T follicular helper cell (primary cell): ENCODE measurements around the gene NUDC.
"Not testable (repeated sequence)": the region's sequence is repeated elsewhere in the genome, so short reads cannot be mapped to it uniquely, and the experiment has no call there.

Source experiments
- DNase-seq: peaks from one replicate; pipeline ENCODE4 v3.0.0-alpha.2; 2020; ENCODE audit warnings: low read depth

NUDC gene

GRCh38 chr1:26989403-26990109 is 68.0 kb downstream of the NUDC start:
- not testable (repeated sequence) for DNase-seq

- no peak for DNase-seq
These were observed 70.0 kb downstream of the NUDC start for GRCh38 chr1:26991310-26992116.

- peak; percentile 55 for DNase-seq
These were observed 71.9 kb downstream of the NUDC start, which contains the start of gene TRNP1 for GRCh38 chr1:26993237-26994019. Gene TRNP1, plus strand, starts transcription at chr1:26993692. Its CDS starts 95 bp downstream, at chr1:26993787.

GRCh38 chr1:26994020-26994786 is 72.7 kb downstream of the NUDC start:
- DNase-seq, result no peak

GRCh38 chr1:26994787-26995517 is 73.4 kb downstream of the NUDC start:
- DNase-seq, result no peak

- no peak for DNase-seq
These were observed 74.5 kb downstream of the NUDC start for GRCh38 chr1:26996024-26996423.
